AG10803 (cell line): ENCODE data around the gene SHC4.

Experiments used
- DNase-seq: peaks from one replicate; pipeline ENCODE4 v3.0.0; 2010; ENCODE audit warnings: low read depth
- H3K4me3 ChIP-seq: 2 replicates; pipeline ENCODE4 v1.5.1; 2011; ENCODE audit warnings: mild to moderate bottlenecking, low read length, control low read depth
- CTCF ChIP-seq: conservative IDR thresholded peaks from 2 replicates; pipeline ENCODE4 v1.5.1; 2011; ENCODE audit warnings: mild to moderate bottlenecking, low read length, control low read depth, inconsistent platforms

Gene SHC4

GRCh38 chr15:48871542-48871941, 92.2 kb downstream of the SHC4 start:
- no peak overlapping the region for H3K4me3 ChIP-seq
- no peak for TF ChIP-seq CTCF
- DNase-seq, result no peak

GRCh38 chr15:48869966-48870365, 93.8 kb downstream of the SHC4 start:
- no peak overlapping the region for H3K4me3 ChIP-seq
- DNase-seq, result no peak
- TF ChIP-seq CTCF, result no peak

DNA sequence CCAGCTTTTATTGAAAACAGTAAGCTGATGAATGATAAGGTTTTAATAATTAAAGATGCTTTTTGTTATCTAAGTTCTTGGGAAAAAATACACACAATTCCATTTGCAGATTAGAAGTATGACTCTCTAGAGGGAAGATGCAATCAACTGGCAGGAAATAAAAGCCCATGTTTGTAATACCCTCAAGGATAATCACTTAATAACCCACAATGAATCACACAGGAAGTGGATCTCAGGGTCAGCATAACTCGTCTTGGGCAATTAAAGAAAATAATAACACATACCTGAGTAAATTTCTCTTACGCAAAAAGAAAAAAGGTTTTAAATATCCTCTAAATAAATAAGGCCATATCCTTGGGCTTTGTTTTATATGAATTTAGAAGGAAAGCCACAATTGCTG, 95.2 kb downstream of the SHC4 start:
- DNase-seq, result peak; percentile 64
- no peak overlapping the region for H3K4me3 ChIP-seq
- no peak for TF ChIP-seq CTCF

DNA sequence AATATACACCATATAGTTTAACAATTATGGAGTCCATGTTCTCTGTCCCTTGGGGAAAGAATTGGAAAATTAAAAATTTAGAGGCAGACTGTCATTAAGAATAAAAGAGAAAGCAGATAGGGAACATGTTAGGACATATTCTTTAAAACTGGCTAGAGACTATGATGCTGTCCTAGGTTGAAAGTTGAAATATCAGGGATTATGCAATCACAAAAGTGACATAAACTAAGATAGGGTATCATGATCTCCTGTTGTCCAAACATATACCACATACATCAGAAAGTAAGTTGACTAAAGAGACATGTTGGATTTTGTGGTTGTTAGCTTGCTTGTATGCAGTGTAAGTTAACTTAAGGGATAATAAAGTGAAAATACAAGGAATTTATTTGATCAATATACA, 95.7 kb downstream of the SHC4 start:
- no peak for DNase-seq
- TF ChIP-seq CTCF, result no peak
- no peak overlapping the region for H3K4me3 ChIP-seq

GRCh38 chr15:48866141-48866563, 97.6 kb downstream of the SHC4 start:
- H3K4me3 ChIP-seq, result no peak overlapping the region
- DNase-seq, result peak; percentile 60
- no peak for TF ChIP-seq CTCF

DNA sequence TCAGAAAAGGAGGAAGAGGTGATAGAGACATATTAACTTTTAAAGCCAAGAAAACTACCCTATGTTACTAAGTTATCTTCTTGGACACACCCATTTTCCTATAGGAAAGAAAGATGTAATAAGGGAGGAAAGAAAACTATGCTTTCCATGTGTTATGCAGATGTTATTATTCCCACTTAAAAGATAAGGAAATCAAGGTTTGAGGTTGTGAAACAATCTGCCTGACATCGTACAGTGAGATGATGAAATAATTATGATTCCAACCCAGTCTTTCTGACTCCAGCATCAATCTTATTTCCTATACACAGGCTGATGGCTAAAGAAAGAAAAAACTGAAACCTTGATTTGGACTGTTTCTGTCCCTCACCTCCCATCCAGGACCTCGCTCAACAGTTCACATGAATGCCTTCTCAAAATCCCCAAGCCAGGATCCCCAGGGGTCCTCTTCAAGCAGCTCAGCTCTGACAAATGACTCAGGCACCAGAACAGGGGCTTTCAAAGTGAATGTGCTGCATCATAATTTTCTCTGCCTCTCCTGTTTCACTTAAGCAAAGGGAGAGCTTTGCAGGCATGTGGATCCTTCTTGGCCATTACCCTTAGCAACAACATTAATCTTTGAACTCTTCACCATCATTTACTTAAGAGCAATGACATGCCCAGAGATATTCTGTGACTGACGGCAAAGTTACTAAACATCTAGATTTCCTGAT, 98.2 kb downstream of the SHC4 start:
- no peak for TF ChIP-seq CTCF

DNA sequence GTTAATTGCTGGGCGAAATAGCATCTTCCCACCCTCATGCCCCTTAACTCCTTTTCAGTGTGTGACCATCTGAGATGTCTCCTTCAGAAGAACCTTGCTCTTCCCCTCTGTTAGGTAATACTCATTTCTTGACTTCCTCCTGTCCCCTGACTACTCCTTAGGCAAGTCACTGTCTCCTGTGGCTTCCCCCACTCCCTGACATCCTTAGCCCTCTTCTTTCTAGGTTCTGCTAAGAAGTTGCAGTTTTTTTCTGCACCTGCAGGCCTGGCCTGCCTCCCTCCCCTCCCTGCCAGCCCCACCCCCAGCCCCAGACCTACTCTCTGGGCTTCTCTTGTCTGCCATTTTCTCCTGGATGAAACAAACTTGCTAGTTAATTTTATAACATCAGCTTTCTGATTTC, 101.0 kb downstream of the SHC4 start:
- no peak overlapping the region for H3K4me3 ChIP-seq
- DNase-seq, result no peak
- TF ChIP-seq CTCF, result no peak

More for the DNA sequence above, 98.2 kb downstream of the SHC4 start:
- H3K4me3 ChIP-seq, result no peak overlapping the region
- peak; percentile 35 for DNase-seq
